Heart left ventricle (tissue), 13 donors: ENCODE results near the gene UBXN4.

Experiments used
- CTCF ChIP-seq, 12 donors: fragments of 200-600 bp; sonication (generic) in 4 of 12; IDR thresholded peaks; one replicate each; pipeline versions ENCODE4 v1.5.0 to v1.8.0; 2018 to 2022; ENCODE audit warnings: antibody characterized with exemption in 12 of 12, mild to moderate bottlenecking in 5 of 12
- POLR2A ChIP-seq, 2 donors: fragments of 450-650 bp; IDR thresholded peaks; one replicate each; pipeline ENCODE4 v1.6.1; 2017; ENCODE audit warnings: antibody characterized with exemption in 2 of 2, mild to moderate bottlenecking in 2 of 2, moderate library complexity in 2 of 2
- donor health status: ischemic (EF 13 %, LVEDD 7.1; RV severe dilation, severe dysfunction).
- donor health status: DM: no; HTN: yes; CAD: no.
- donor health status: DM: no; HTN: no; CAD: no.
- donor health status: ischemic (EF 25% LVEDD 6.9; RV normal size, moderate dysfunction).
- donor health status: ischemic (EF 25% LVEDD 5.7; RV mildly dilated, moderate dysfunction).
- donor health status: ischemic (EF 35%, LVEDD 5.7; RV mildly dilated, moderate dysfunction).
- donor health status: nonischemic (EF 11% LVEDD 7.7; RV severe dilation, severe dysfunction).
- donor health status: DM: yes; HTN: yes; CAD: no.
- donor health status: PGD.
- donor health status: ischemic (EF 29% LVEDD 5.4; RV normal size, mild dysfunction).
- donor health status: nonischemic (EF 23%, LVEDD 6.1; RV moderate dilation, normal function).

DNA sequence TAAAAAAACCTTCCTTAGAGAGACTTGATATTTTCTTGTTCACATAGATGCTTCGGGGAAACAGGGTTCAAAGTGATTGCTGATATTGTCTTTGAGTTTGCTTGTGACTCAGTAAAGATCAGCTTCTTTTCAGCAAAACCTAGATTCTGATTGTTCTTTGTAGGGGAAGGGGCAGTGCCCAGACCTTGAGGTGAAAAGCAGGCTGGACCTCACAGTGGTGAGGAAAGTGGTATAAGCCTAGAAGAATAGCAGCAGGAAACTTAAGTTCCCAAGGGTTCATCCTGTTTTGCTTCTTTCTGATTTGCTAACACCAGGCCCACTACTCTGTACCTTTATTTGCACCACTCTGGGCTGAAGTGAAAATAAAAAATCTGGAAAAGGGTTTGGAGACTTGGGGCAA is 20.9 kb downstream of the UBXN4 start:
- no peak for TF ChIP-seq CTCF (IDR thresholded peaks at IDR 0.05)
- no peak for TF ChIP-seq POLR2A (IDR thresholded peaks at IDR 0.05)
